ENCODE measurements around the gene GSTP1. TPM values are rescaled to one million over a fixed set of nuclear protein-coding genes. Genes with fewer than 3 reads are reported as not detected.

Gene GSTP1
- total and polyA plus RNA-seq, 9 of the 15 experiments (the other 6 are each of a cell fraction or from before 2014, with no cell fraction given), result 592 to 2,150 (median 1,204) TPM

- no TSS peak for BruUV-seq (replicated peaks)
- Histone ChIP-seq H2AFZ (ENCODE audit: low read depth, low read length) (no peak overlapping the region), H3K9ac (ENCODE audit: insufficient read depth in 1 of 2, low read depth in 2 of 2, low read length in 2 of 2) (peak overlapping the region in 1 of 2 experiments; percentile 13; a peak in 1 of 4 replicates), H4K20me1 (replicated peaks; ENCODE audit: control insufficient read depth, insufficient read depth, low read length) (no peaks in the 10 kb centered on the region), H3K4me2 (ENCODE audit: insufficient read depth, low read length) (no peak overlapping the region), H3K27ac (ENCODE audit: extremely low read depth, low read depth, low read length) (no peak overlapping the region), H3K36me3 (ENCODE audit: control insufficient read depth, insufficient read depth, low read length) (no peaks in the 10 kb centered on the region), H3K4me3 (no peak overlapping the region), H3K79me2 (ENCODE audit: control insufficient read depth, insufficient read depth, low read length) (no peaks in the 10 kb centered on the region), H3K9me3 (replicated peaks; ENCODE audit: control insufficient read depth, insufficient read depth, low read depth, low read length) (no peaks in the 10 kb centered on the region), H3K9me1 (ENCODE audit: control insufficient read depth, insufficient read depth, low read length) (no peaks in the 10 kb centered on the region), H3K27me3 (ENCODE audit: control insufficient read depth in 2 of 2, insufficient read depth in 2 of 2, low read length in 2 of 2) (peaks cover 0 to 4% of the 10 kb centered on the region in 2 experiments; a peak in 1 of 5 replicates), H3K4me1 (replicated peaks in 1 of 2; ENCODE audit: control insufficient read depth in 2 of 2, insufficient read depth in 2 of 2, low read length in 2 of 2) (peaks cover 10 to 58% of the 10 kb centered on the region in 2 experiments; a peak in 4 of 5 replicates)
- DNase-seq (ENCODE audit: extremely low read depth in 1 of 4, low spot score in 3 of 4) (no peak), ATAC-seq (no peak), FAIRE-seq (no peak)
- intact Hi-C loops (cut with micrococcal nuclease), result loop anchor here (5.0 kb wide), 1 partner anchor 63 kb away; no protein-coding TSS in a partner anchor
- in situ Hi-C loops (cut with MboI), result no loop called here
- ChIA-PET CTCF (ENCODE audit: low intra/inter-chr PET ratio) (no interaction called here), POLR2A (no interaction called here)
- WGBS (ENCODE audit: insufficient coverage, low coverage, missing lambda C conversion rate), result 37% methylated on average over 16 of the region's 20 CpGs
- TF ChIP-seq PCBP1 (IDR thresholded peaks at IDR 0.05; ENCODE audit: low read depth, low read length, poor library complexity, severe bottlenecking) (no peak), ZNF830 (CRISPR knock-in tag; IDR thresholded peaks at IDR 0.05) (no peak), POLR2G (IDR thresholded peaks at IDR 0.05; ENCODE audit: low read depth, low read length) (peak; percentile 48; the same call in 1 of the 2 replicates), NFIC (IDR thresholded peaks at IDR 0.05) (no peak), ZKSCAN3 (CRISPR knock-in tag; IDR thresholded peaks at IDR 0.05) (peak; percentile 92)
- TF ChIP-seq, protein P1, sequence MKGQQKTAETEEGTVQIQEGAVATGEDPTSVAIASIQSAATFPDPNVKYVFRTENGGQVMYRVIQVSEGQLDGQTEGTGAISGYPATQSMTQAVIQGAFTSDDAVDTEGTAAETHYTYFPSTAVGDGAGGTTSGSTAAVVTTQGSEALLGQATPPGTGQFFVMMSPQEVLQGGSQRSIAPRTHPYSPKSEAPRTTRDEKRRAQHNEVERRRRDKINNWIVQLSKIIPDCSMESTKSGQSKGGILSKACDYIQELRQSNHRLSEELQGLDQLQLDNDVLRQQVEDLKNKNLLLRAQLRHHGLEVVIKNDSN (CRISPR knock-in tag; IDR thresholded peaks at IDR 0.05), result 0 out of 2 replicates have a peak, but pooled peaks have one; percentile 3
Measured at GRCh38 chr11:67634366-67635230, 51.0 kb downstream of the GSTP1 start.
